WTC11 (cell line): ENCODE data around the gene ARHGEF1. TPM values are rescaled to one million over a fixed set of nuclear protein-coding genes. Genes with fewer than 3 reads are reported as not detected.

Experiments used
- ATAC-seq: fragments of 200-7000 bp; cut with Tn5 transposase; 2 replicates; pipeline ENCODE4 v1.10.0; 2021; ENCODE audit warnings: mild to moderate bottlenecking, moderate library complexity
- CTCF ChIA-PET: fragments of 300-600 bp; sonication (Branson Sonifier 250); formaldehyde crosslinking; loops from one replicate; lab custom pipeline; 2021; ENCODE audit warnings: antibody characterized with exemption; lab: Charles Lee
- POLR2A ChIA-PET: fragments of 350-600 bp; sonication (Branson Sonifier 250); formaldehyde crosslinking; loops from one replicate; lab custom pipeline; 2021; ENCODE audit warnings: antibody characterized with exemption; lab: Charles Lee
- DNase-seq: peaks from one replicate; pipeline ENCODE4 v3.0.0; 2021; ENCODE audit warnings: low spot score
- H3K27ac Mint-ChIP-seq: 2 replicates; pipeline ENCODE4 v1.8.0; 2021; ENCODE audit warnings: mixed read lengths
- H3K27me3 Mint-ChIP-seq: 2 replicates; pipeline ENCODE4 v1.8.0; 2021; ENCODE audit warnings: low read depth, mild to moderate bottlenecking, moderate library complexity, mixed read lengths
- H3K36me3 Mint-ChIP-seq: 2 replicates; pipeline ENCODE4 v1.8.0; 2021; ENCODE audit warnings: mixed read lengths
- H3K4me1 Mint-ChIP-seq: 2 replicates; pipeline ENCODE4 v1.8.0; 2022; ENCODE audit warnings: mixed read lengths
- H3K4me3 Mint-ChIP-seq: 2 replicates; pipeline ENCODE4 v1.8.0; 2021; ENCODE audit warnings: mild to moderate bottlenecking, moderate library complexity, mixed read lengths
- H3K9me3 Mint-ChIP-seq: 2 replicates; pipeline ENCODE4 v1.8.0; 2021; ENCODE audit warnings: mixed read lengths
- CBFB ChIP-seq: sonication (generic); formaldehyde crosslinking; IDR thresholded peaks from 2 replicates; pipeline ENCODE4 v1.8.1; 2022; ENCODE audit warnings: mild to moderate bottlenecking, low read depth, missing genetic modification reagents
- CREB1 ChIP-seq: sonication (generic); formaldehyde crosslinking; IDR thresholded peaks from 2 replicates; pipeline ENCODE4 v1.8.0; 2023; ENCODE audit warnings: mild to moderate bottlenecking, missing genetic modification reagents
- CTCF ChIP-seq: fragments of 200-600 bp; IDR thresholded peaks from 2 replicates; pipeline ENCODE4 v1.8.0; 2022; ENCODE audit warnings: antibody characterized with exemption
- E2F4 ChIP-seq: sonication (generic); formaldehyde crosslinking; IDR thresholded peaks from 2 replicates; pipeline ENCODE4 v1.8.1; 2022; ENCODE audit warnings: low read depth, mild to moderate bottlenecking, moderate library complexity, missing genetic modification reagents, borderline replicate concordance
- ELF4 ChIP-seq: sonication (generic); formaldehyde crosslinking; IDR thresholded peaks from 2 replicates; pipeline ENCODE4 v1.8.1; 2022; ENCODE audit warnings: low read depth, mild to moderate bottlenecking, moderate library complexity, missing genetic modification reagents
- GRHL2 ChIP-seq: fragments of 250-450 bp; sonication (Bioruptor Pico); IDR thresholded peaks from 2 replicates; pipeline ENCODE4 v1.8.0; 2022; ENCODE audit warnings: mild to moderate bottlenecking, moderate library complexity; ENCODE audit not compliant: insufficient replicate concordance, severe bottlenecking
- NFYB ChIP-seq: sonication (generic); formaldehyde crosslinking; conservative IDR thresholded peaks from 2 replicates; pipeline ENCODE4 v1.8.0; 2022; ENCODE audit warnings: low read depth, missing genetic modification reagents
- SMAD4 ChIP-seq: sonication (generic); formaldehyde crosslinking; IDR thresholded peaks from 2 replicates; pipeline ENCODE4 v1.8.0; 2022; ENCODE audit warnings: mild to moderate bottlenecking, missing genetic modification reagents
- SP1 ChIP-seq: sonication (generic); formaldehyde crosslinking; conservative IDR thresholded peaks from 2 replicates; pipeline ENCODE4 v1.8.1; 2022; ENCODE audit warnings: missing genetic modification reagents
- STAT6 ChIP-seq: sonication (generic); formaldehyde crosslinking; conservative IDR thresholded peaks from 2 replicates; pipeline ENCODE4 v1.8.1; 2023; ENCODE audit warnings: mild to moderate bottlenecking, low read depth, missing genetic modification reagents, moderate library complexity
- ZNF138 ChIP-seq: sonication (generic); formaldehyde crosslinking; conservative IDR thresholded peaks from 2 replicates; pipeline ENCODE4 v1.8.1; 2022; ENCODE audit warnings: mild to moderate bottlenecking, moderate library complexity, missing genetic modification reagents
- ZNF281 ChIP-seq: sonication (generic); formaldehyde crosslinking; IDR thresholded peaks from 2 replicates; pipeline ENCODE4 v1.8.0; 2023; ENCODE audit warnings: mild to moderate bottlenecking, missing genetic modification reagents
- total RNA-seq: library from RNA; stranded (reverse); gene quantifications from 3 replicates; pipeline ENCODE4 v1.2.3, GENCODE V29; 2021
- TF ChIP-seq, protein P1 (sequence below): sonication (generic); formaldehyde crosslinking; IDR thresholded peaks from 2 replicates; pipeline ENCODE4 v1.8.1; 2022; ENCODE audit warnings: missing genetic modification reagents, borderline replicate concordance

Gene ARHGEF1
- total RNA-seq, 1 experiment from 2014 or later, result 102 TPM

GRCh38 chr19:41923045-41923788 lies 40.2 kb downstream of the ARHGEF1 start (continued):
- no peak for TF ChIP-seq ELF4 (CRISPR knock-in tag)

DNA sequence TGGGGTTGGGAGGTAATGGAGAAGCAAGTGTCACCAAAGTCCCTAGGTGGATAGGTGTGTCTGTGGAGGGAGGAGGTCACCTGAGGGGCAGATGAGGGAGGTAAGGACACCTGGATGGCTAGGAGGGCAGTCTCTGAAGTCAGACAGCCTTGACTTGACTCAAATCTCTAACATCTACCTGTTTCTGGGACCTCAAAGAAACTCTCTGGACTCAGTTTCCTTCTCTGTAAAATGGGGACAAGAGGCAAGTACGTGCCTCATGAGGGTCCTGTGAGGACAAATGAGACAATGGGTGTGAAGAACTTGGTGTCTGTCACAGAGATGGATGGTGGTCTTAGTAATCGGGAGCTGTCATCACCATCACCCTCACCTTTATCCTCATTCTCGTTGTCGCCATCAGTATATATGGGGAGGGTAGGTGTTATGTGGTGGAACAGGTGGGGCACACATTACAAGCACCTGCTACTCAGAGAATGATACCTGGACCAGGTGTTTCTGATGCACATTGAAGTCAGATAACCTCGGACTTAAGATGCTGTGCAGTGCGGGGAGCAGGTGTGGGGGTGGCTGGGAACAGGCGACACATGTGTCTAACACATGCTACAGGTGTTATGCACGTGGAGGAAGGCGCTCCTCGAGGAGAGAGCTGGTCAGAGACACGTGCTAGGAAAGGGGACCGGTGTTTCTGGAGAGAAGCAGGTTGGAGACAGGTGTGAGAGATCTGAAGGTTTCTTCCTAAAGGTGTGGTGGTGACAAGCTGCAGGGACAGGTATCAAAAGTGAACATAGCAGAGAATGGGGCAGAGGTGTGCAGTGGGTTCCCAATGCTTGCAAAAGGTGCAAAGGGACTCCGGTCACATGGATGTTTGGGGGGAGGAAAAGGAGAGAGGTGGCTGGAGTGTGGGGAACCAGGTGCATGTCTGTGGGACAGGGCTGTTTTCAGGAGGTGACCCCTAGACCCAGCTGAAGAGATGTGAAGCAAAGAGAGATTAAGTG lies 41.5 kb downstream of the ARHGEF1 start:
- POLR2A ChIA-PET, result interaction anchor here (0.5 to 0.6 kb wide), 2 partner anchors 85 to 120 kb away, joined by 3 read pairs; no protein-coding TSS in a partner anchor
- TF ChIP-seq CTCF (no peak), CREB1 (CRISPR knock-in tag) (no peak), CBFB (CRISPR knock-in tag) (no peak), NFYB (CRISPR knock-in tag) (no peak), ELF4 (CRISPR knock-in tag) (no peak), E2F4 (CRISPR knock-in tag) (no peak), SMAD4 (CRISPR knock-in tag) (no peak), ZNF138 (CRISPR knock-in tag) (no peak), ZNF281 (CRISPR knock-in tag) (no peak), GRHL2 (no peak), STAT6 (no peak), SP1 (CRISPR knock-in tag) (no peak)
- TF ChIP-seq, protein P1, sequence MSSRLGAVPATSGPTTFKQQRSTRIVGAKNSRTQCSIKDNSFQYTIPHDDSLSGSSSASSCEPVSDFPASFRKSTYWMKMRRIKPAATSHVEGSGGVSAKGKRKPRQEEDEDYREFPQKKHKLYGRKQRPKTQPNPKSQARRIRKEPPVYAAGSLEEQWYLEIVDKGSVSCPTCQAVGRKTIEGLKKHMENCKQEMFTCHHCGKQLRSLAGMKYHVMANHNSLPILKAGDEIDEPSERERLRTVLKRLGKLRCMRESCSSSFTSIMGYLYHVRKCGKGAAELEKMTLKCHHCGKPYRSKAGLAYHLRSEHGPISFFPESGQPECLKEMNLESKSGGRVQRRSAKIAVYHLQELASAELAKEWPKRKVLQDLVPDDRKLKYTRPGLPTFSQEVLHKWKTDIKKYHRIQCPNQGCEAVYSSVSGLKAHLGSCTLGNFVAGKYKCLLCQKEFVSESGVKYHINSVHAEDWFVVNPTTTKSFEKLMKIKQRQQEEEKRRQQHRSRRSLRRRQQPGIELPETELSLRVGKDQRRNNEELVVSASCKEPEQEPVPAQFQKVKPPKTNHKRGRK (CRISPR knock-in tag), result no peak
- CTCF ChIA-PET, result no interaction called here

More for the DNA sequence above, 41.5 kb downstream of the ARHGEF1 start:
- H3K4me3 Mint-ChIP-seq, result no peak overlapping the region
- peaks cover 17% of the 10 kb centered on the region for H3K4me1 Mint-ChIP-seq
- no peak for DNase-seq
- H3K9me3 Mint-ChIP-seq, result no peaks in the 10 kb centered on the region
- H3K27ac Mint-ChIP-seq, result no peak overlapping the region
- peaks cover 9% of the 10 kb centered on the region for H3K27me3 Mint-ChIP-seq
- ATAC-seq, result no peak
- no peaks in the 10 kb centered on the region for H3K36me3 Mint-ChIP-seq
